Mammary epithelial cell (primary cell): ENCODE data around the gene STX8.

Source experiments
- CTCF ChIP-seq, 2 donors: IDR thresholded peaks in 1 of 2; conservative IDR thresholded peaks in 1 of 2; 2 replicates each; pipeline ENCODE4 v1.5.1; 2011 to 2012; ENCODE audit warnings: inconsistent platforms in 2 of 2, low read length in 2 of 2, mild to moderate bottlenecking in 2 of 2, control low read depth in 1 of 2, low read depth in 1 of 2; ENCODE audit not compliant: insufficient read depth in 1 of 2; ENCODE audit errors: extremely low read depth in 1 of 2
- EZH2 ChIP-seq: IDR thresholded peaks from 2 replicates; pipeline ENCODE4 v1.6.1; 2012; ENCODE audit warnings: low read length, inconsistent platforms, borderline replicate concordance

DNA sequence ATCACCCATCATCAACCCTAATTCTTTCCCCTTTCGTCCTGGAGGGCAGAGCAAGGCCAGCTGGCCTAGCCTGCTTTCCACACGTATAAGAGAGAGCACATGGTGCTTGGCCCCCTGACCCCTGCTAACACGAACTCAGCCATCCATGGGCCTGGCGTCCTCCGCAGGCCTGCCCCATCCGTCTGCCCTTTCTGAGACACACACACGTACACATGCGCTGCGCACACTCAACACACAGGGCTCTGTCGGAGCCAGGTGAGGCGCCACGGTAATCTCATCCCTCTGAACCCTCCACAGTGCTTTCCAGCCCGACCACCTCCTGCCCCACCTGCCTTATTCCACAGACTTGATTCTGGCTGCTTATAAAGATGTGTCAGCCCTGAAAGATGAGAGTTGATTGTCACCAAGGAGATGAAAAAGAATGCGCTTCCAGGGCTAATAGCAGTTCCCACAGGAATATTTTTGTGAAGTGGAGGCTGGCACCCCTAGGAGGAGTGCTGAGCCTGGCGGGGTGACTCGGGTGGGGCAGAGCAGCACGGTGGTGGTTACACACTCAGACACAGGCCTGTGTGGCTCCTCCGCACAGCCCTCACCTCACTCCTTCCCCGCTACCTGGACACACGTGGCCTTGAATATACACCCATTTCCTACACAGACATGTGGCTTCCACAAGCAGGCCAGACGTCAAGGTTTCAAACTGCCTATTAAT lies 326.2 kb downstream of the STX8 start:
- no peak for TF ChIP-seq CTCF (conservative IDR thresholded peaks at IDR 0.05 in 1 of 2, IDR thresholded peaks at IDR 0.05 in 1 of 2; ENCODE audit: extremely low read depth in 1 of 2, insufficient read depth in 1 of 2, low read depth in 1 of 2, low read length in 2 of 2)
- TF ChIP-seq EZH2 = no peak
